Stimulated activated CD4-positive, alpha-beta T cell treated with anti-CD3 and anti-CD28 coated beads, Interleukin-1b, Interleukin-23, amount 100 ng/mL, for 48 hours (primary cell): ENCODE measurements around the gene TOGARAM2.

Experiments used
- DNase-seq: peaks from one replicate; pipeline ENCODE4 v3.0.0-alpha.2; 2020

Gene TOGARAM2

GRCh38 chr2:29023188-29023587 lies 42.1 kb downstream of the TOGARAM2 start:
- DNase-seq: no peak

GRCh38 chr2:29024882-29025430 lies 43.9 kb downstream of the TOGARAM2 start:
- DNase-seq: no peak

- DNase-seq: no peak
Measured at GRCh38 chr2:29025711-29026110, 44.6 kb downstream of the TOGARAM2 start.

GRCh38 chr2:29031046-29031445 lies 49.9 kb downstream of the TOGARAM2 start:
- DNase-seq: no peak

GRCh38 chr2:29032189-29032588 lies 51.1 kb downstream of the TOGARAM2 start:
- no peak for DNase-seq

- DNase-seq: no peak
Measured at GRCh38 chr2:29033172-29033571, 52.1 kb downstream of the TOGARAM2 start.

GRCh38 chr2:29033656-29034055 lies 52.6 kb downstream of the TOGARAM2 start:
- DNase-seq: no peak

- no peak for DNase-seq
Measured at GRCh38 chr2:29035016-29035745, 54.1 kb downstream of the TOGARAM2 start.

- DNase-seq: no peak
Measured at GRCh38 chr2:29039718-29040480, 58.8 kb downstream of the TOGARAM2 start.

GRCh38 chr2:29040552-29040951 lies 59.5 kb downstream of the TOGARAM2 start:
- no peak for DNase-seq

GRCh38 chr2:29041161-29041660 lies 60.1 kb downstream of the TOGARAM2 start:
- no peak for DNase-seq

GRCh38 chr2:29042561-29043075 lies 61.5 kb downstream of the TOGARAM2 start:
- no peak for DNase-seq

- no peak for DNase-seq
Measured at GRCh38 chr2:29044459-29044858, 63.4 kb downstream of the TOGARAM2 start.

GRCh38 chr2:29046321-29046720 lies 65.2 kb downstream of the TOGARAM2 start:
- DNase-seq: no peak

GRCh38 chr2:29047083-29047845 lies 66.2 kb downstream of the TOGARAM2 start:
- DNase-seq: no peak

GRCh38 chr2:29050591-29050990 lies 69.5 kb downstream of the TOGARAM2 start:
- no peak for DNase-seq

- DNase-seq: no peak
Measured at GRCh38 chr2:29051730-29052129, 70.6 kb downstream of the TOGARAM2 start.

- no peak for DNase-seq
Measured at GRCh38 chr2:29052807-29053206, 71.7 kb downstream of the TOGARAM2 start.

GRCh38 chr2:29053223-29053622 lies 72.1 kb downstream of the TOGARAM2 start:
- no peak for DNase-seq

GRCh38 chr2:29053670-29054400 lies 72.7 kb downstream of the TOGARAM2 start:
- DNase-seq: no peak

GRCh38 chr2:29054430-29054829 lies 73.3 kb downstream of the TOGARAM2 start:
- no peak for DNase-seq

GRCh38 chr2:29055601-29056000 lies 74.5 kb downstream of the TOGARAM2 start:
- DNase-seq: no peak
